ENCODE results near the gene CRTC3. TPM values are rescaled to one million over a fixed set of nuclear protein-coding genes. Genes with fewer than 3 reads are reported as not detected.

Gene CRTC3
- polyA plus RNA-seq, 1 donor: 28.5 TPM

DNA sequence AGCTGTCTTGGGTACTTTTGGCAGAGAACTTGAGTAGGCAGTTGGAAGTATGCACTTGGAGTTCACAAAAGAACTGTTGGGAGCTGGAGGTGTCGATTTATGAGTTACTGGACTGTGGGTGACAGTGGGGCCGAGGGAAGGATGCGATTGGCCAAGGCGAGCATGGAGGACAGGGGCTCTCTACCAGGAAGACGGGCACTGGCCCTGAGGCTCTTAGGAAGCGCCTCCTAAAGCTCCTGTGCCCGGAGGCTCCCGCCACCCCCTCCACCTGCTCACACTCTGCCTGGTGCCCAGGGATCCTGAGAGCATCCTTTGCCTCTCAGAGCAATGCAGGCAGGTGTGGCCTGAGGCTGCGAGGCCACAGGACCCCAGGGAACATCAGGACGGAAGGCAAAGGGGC, 69.0 kb downstream of the CRTC3 start:
- WGBS (ENCODE audit: insufficient coverage, low lambda C conversion rate): no CpG with 5 or more reads among the region's 10 CpGs
- Histone ChIP-seq H3K27me3 (ENCODE audit: control insufficient read depth, insufficient read depth, low read length) (no peaks in the 10 kb centered on the region), H3K9me3 (ENCODE audit: control insufficient read depth, low read depth, low read length) (no peaks in the 10 kb centered on the region), H3K27ac (ENCODE audit: low read length) (no peak overlapping the region), H3K4me1 (ENCODE audit: control insufficient read depth, insufficient read depth, low read length) (peaks cover 5% of the 10 kb centered on the region), H3K36me3 (ENCODE audit: control insufficient read depth, insufficient read depth, low read length) (peaks cover 42% of the 10 kb centered on the region), H3K4me3 (ENCODE audit: low read length) (no peak overlapping the region)
- no peak for DNase-seq

DNA sequence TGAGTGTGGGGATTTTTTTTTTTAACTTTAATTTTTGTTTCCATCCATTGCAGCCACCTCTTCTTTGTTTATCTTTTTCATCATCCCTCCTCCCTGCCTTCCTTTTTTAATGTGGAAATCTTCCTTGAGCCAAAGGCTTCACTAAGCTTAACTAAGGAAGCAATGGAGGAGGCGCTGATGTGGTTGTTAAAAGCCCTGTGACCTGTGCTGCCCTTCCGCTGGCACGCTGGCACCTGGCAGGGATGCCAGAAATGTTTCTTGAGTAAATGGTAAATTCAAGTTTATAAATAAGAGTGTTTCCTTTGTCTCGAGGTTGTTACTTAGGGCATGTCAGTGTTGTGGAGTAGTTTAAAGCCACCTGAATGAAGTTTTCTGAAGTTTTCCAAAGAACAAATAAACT, 69.4 kb downstream of the CRTC3 start:
- Histone ChIP-seq H3K4me3 (ENCODE audit: low read length) (no peak overlapping the region), H3K9me3 (ENCODE audit: control insufficient read depth, low read depth, low read length) (no peaks in the 10 kb centered on the region), H3K36me3 (ENCODE audit: control insufficient read depth, insufficient read depth, low read length) (peaks cover 39% of the 10 kb centered on the region), H3K27me3 (ENCODE audit: control insufficient read depth, insufficient read depth, low read length) (no peaks in the 10 kb centered on the region), H3K27ac (ENCODE audit: low read length) (no peak overlapping the region), H3K4me1 (ENCODE audit: control insufficient read depth, insufficient read depth, low read length) (peaks cover 5% of the 10 kb centered on the region)
- 88% methylated on average over 1 of the region's 4 CpGs for WGBS (ENCODE audit: insufficient coverage, low lambda C conversion rate)
- no peak for DNase-seq

DNA sequence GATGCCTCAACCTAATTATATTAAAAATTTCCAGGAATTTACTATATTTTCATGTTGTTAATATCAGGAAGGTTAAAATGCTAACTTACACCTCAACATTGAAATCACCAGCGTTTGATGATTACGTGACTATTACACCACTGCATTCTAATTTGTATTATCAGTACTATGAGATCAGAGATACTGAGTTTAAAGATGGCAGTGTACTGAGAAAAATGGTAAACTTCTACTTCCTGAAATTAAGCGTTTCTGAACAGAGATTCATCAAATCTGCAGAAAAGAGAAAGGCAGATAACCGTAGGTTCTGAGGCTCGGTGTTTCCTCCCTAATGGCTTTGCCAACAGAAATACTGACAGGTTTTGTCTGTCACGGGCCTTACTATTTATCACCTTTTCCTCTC, 69.9 kb downstream of the CRTC3 start:
- peaks cover 5% of the 10 kb centered on the region for H3K4me1 ChIP-seq (ENCODE audit: control insufficient read depth, insufficient read depth, low read length)
- 100% methylated on average over 1 of the region's 6 CpGs for WGBS (ENCODE audit: insufficient coverage, low lambda C conversion rate)
- DNase-seq: no peak
- no peak overlapping the region for H3K4me3 ChIP-seq (ENCODE audit: low read length)
- H3K36me3 ChIP-seq (ENCODE audit: control insufficient read depth, insufficient read depth, low read length): peaks cover 35% of the 10 kb centered on the region
- no peak overlapping the region for H3K27ac ChIP-seq (ENCODE audit: low read length)
- H3K27me3 ChIP-seq (ENCODE audit: control insufficient read depth, insufficient read depth, low read length): no peaks in the 10 kb centered on the region
- H3K9me3 ChIP-seq (ENCODE audit: control insufficient read depth, low read depth, low read length): no peaks in the 10 kb centered on the region

DNA sequence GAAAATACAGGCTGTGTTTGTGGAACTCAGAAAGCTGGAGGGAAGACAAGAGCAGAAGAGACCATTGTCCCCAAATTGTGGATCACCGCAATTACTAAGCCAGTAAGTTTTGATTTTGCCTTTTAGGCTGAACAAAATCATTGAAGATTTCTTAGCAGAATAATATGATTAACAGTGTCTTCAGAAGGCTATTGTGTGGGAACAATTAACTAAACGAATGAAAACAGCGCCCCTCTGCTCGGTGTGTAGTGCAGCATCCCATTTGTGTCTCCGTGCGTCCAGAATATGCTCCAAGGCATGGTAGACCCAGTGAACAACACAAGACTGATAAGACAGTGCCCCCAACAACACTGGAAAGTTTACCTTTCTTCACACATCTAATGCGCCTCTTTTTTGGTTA, 71.2 kb downstream of the CRTC3 start:
- DNase-seq: no peak
- Histone ChIP-seq H3K4me1 (ENCODE audit: control insufficient read depth, insufficient read depth, low read length) (peaks cover 5% of the 10 kb centered on the region), H3K4me3 (ENCODE audit: low read length) (no peak overlapping the region), H3K9me3 (ENCODE audit: control insufficient read depth, low read depth, low read length) (no peaks in the 10 kb centered on the region), H3K27me3 (ENCODE audit: control insufficient read depth, insufficient read depth, low read length) (no peaks in the 10 kb centered on the region), H3K36me3 (ENCODE audit: control insufficient read depth, insufficient read depth, low read length) (peaks cover 32% of the 10 kb centered on the region), H3K27ac (ENCODE audit: low read length) (no peak overlapping the region)
- no CpG with 5 or more reads among the region's 7 CpGs for WGBS (ENCODE audit: insufficient coverage, low lambda C conversion rate)

DNA sequence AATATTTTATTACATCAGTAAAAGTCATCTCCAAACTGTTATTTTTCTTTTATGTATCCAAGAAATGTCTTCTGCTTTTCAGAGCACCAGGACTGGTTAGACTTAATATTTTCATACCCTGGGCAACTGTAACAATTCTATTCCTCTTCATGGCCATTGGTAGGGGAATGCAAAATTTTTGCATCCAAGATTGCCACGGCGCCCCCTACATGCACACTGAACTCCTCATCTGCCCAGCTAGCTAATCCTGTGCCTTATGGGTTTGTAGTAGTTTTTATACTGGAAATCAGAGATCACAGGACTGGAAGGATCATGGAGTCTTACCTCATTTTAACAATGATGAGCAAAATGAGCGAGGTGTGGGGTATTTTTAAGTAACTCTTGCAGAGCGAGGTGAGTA, 74.2 kb downstream of the CRTC3 start:
- Histone ChIP-seq H3K36me3 (ENCODE audit: control insufficient read depth, insufficient read depth, low read length) (peaks cover 29% of the 10 kb centered on the region), H3K4me3 (ENCODE audit: low read length) (no peak overlapping the region), H3K4me1 (ENCODE audit: control insufficient read depth, insufficient read depth, low read length) (no peaks in the 10 kb centered on the region), H3K27ac (ENCODE audit: low read length) (no peak overlapping the region), H3K27me3 (ENCODE audit: control insufficient read depth, insufficient read depth, low read length) (no peaks in the 10 kb centered on the region), H3K9me3 (ENCODE audit: control insufficient read depth, low read depth, low read length) (no peaks in the 10 kb centered on the region)
- no CpG with 5 or more reads among the region's 4 CpGs for WGBS (ENCODE audit: insufficient coverage, low lambda C conversion rate)
- no peak for DNase-seq

DNA sequence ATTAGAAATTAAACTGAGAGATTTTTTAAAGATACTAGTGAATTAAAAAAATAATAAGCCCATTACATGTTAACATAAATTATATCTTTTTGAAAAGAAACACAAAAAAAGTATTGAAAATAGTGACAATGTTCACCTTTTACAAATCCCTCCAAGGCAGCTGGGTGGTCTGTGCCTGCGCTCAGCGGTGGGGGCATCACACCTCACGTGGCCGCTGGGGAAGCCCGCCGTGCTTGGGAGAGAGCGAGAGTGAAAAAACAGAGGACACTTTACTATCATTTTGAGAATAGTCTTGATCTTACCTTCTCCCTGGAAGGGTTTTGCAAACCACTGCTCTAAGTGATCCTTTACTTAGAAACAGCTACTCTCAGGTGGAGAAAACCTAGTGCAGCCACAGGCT, 76.9 kb downstream of the CRTC3 start:
- no CpG with 5 or more reads among the region's 7 CpGs for WGBS (ENCODE audit: insufficient coverage, low lambda C conversion rate)
- Histone ChIP-seq H3K36me3 (ENCODE audit: control insufficient read depth, insufficient read depth, low read length) (peaks cover 25% of the 10 kb centered on the region), H3K9me3 (ENCODE audit: control insufficient read depth, low read depth, low read length) (no peaks in the 10 kb centered on the region), H3K27ac (ENCODE audit: low read length) (no peak overlapping the region), H3K4me1 (ENCODE audit: control insufficient read depth, insufficient read depth, low read length) (peaks cover 7% of the 10 kb centered on the region), H3K27me3 (ENCODE audit: control insufficient read depth, insufficient read depth, low read length) (no peaks in the 10 kb centered on the region), H3K4me3 (ENCODE audit: low read length) (no peak overlapping the region)
- no peak for DNase-seq

DNA sequence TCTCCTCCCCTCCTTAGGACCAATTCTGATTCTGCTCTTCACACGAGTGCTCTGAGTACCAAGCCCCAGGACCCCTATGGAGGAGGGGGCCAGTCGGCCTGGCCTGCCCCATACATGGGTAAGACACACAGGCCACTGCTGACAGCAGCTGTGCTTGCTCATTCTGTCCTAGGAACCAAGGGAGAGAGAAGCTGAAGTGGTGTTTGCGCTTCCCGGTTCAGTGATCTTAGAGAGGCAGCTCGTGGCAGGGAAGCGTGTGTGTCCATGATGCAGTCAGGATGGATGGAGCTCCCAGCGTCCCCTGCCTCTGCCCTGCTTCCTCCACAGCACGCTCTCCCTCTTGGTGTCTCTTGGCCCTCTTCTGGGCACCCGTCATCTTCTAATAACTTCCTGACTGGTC, 77.6 kb downstream of the CRTC3 start:
- no peaks in the 10 kb centered on the region for H3K9me3 ChIP-seq (ENCODE audit: control insufficient read depth, low read depth, low read length)
- H3K36me3 ChIP-seq (ENCODE audit: control insufficient read depth, insufficient read depth, low read length): peaks cover 26% of the 10 kb centered on the region
- no peak overlapping the region for H3K4me3 ChIP-seq (ENCODE audit: low read length)
- peaks cover 7% of the 10 kb centered on the region for H3K4me1 ChIP-seq (ENCODE audit: control insufficient read depth, insufficient read depth, low read length)
- no peak for DNase-seq
- no peaks in the 10 kb centered on the region for H3K27me3 ChIP-seq (ENCODE audit: control insufficient read depth, insufficient read depth, low read length)
- WGBS (ENCODE audit: insufficient coverage, low lambda C conversion rate): no CpG with 5 or more reads among the region's 9 CpGs
- no peak overlapping the region for H3K27ac ChIP-seq (ENCODE audit: low read length)

DNA sequence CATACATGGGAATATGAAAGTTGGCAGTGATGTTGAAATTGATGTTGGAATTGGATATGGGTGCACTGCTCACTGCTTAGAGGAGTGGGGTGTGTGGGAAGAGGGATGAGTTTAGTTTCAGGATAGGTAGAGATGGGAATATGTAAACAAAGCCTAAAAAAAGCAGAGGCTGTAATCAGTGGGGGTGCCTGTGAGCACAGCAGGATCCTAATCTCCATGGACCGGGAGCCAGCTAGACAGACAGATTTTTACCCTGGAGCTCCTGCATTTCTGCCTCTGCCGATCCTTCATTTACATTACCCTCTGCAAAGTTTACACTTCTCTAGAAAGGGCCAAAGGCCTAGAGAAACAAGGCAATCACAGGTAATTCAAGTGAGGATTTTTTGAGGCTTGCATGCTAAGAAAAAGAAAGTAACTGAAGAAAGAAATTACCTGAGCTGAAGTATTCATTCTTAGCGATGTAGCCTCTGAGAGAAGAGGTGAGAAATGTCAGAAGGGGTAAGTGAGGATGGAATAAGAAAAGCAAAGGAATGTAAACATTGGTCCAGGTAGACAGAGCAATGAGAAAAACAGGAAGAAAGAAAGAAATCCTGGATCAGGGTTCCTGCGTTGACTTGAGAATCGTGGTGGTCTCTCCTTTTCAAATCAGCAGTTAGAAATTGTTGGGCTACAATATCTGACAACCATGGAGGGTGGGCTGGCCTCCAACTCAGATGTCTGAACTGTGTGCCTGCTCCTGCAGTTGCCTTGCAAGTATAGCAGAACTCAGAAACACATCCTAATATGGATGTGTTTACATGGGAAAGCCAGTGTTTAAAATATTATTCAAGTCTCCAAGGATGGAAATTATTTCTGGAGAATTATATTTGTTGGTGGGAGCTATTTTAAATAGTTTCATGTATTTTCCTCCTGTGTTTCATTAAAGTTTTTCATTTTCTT, 79.8 kb downstream of the CRTC3 start:
- 27% methylated on average over 2 of the region's 5 CpGs for WGBS (ENCODE audit: insufficient coverage, low lambda C conversion rate)
- Histone ChIP-seq H3K9me3 (ENCODE audit: control insufficient read depth, low read depth, low read length) (no peaks in the 10 kb centered on the region), H3K27ac (ENCODE audit: low read length) (peak overlapping the region; percentile 65), H3K4me1 (ENCODE audit: control insufficient read depth, insufficient read depth, low read length) (peaks cover 7% of the 10 kb centered on the region), H3K4me3 (ENCODE audit: low read length) (no peak overlapping the region), H3K36me3 (ENCODE audit: control insufficient read depth, insufficient read depth, low read length) (peaks cover 38% of the 10 kb centered on the region), H3K27me3 (ENCODE audit: control insufficient read depth, insufficient read depth, low read length) (no peaks in the 10 kb centered on the region)
- DNase-seq: peak; percentile 16 to 22

DNA sequence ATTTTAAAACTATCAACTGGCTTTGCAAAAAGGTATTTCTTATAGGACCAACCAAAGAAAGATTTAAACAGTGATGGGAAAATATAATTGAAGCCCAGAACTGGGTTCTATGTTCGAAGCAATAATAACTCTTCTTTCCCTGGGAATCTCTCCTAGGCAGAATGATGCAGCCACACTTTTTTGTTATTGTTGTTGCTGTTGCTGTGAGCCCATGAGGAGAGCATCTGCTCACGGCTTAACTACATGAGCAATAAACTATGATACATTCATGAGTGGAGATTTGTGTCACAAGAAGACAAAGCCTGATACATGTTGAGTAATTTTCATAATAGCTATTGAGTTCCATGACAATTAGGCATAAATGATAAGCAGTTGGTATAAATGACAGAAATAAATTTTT, 80.5 kb downstream of the CRTC3 start:
- Histone ChIP-seq H3K9me3 (ENCODE audit: control insufficient read depth, low read depth, low read length) (no peaks in the 10 kb centered on the region), H3K27me3 (ENCODE audit: control insufficient read depth, insufficient read depth, low read length) (no peaks in the 10 kb centered on the region), H3K36me3 (ENCODE audit: control insufficient read depth, insufficient read depth, low read length) (peaks cover 38% of the 10 kb centered on the region), H3K4me3 (ENCODE audit: low read length) (no peak overlapping the region), H3K4me1 (ENCODE audit: control insufficient read depth, insufficient read depth, low read length) (peaks cover 7% of the 10 kb centered on the region), H3K27ac (ENCODE audit: low read length) (peak overlapping the region; percentile 65)
- DNase-seq: peak; percentile 21 to 23
- WGBS (ENCODE audit: insufficient coverage, low lambda C conversion rate): 75% methylated on average over 1 of the region's 2 CpGs

DNA sequence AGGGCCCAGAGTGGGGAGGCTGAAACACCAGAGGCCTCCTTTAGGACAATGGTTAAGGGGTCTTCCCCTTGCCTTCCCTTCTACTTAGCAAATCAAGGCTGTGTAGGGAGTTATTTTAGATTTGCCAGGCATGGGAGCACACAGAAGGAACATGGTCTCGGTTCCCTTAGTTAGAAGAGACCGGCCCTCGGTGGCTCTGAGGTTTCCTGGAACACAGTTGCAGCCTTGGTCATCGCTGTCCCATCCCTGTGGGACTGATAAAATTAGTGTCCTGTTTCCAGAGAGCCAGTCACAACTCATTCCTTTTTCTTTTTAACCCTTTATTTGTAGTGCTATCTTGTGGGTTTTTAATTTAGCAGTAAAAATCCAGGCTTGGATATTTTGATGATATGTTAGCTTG, 81.4 kb downstream of the CRTC3 start:
- peak overlapping the region; percentile 65 for H3K27ac ChIP-seq (ENCODE audit: low read length)
- H3K36me3 ChIP-seq (ENCODE audit: control insufficient read depth, insufficient read depth, low read length): peaks cover 38% of the 10 kb centered on the region
- no peaks in the 10 kb centered on the region for H3K27me3 ChIP-seq (ENCODE audit: control insufficient read depth, insufficient read depth, low read length)
- H3K9me3 ChIP-seq (ENCODE audit: control insufficient read depth, low read depth, low read length): no peaks in the 10 kb centered on the region
- no CpG with 5 or more reads among the region's 4 CpGs for WGBS (ENCODE audit: insufficient coverage, low lambda C conversion rate)
- peaks cover 7% of the 10 kb centered on the region for H3K4me1 ChIP-seq (ENCODE audit: control insufficient read depth, insufficient read depth, low read length)
- DNase-seq: no peak
- H3K4me3 ChIP-seq (ENCODE audit: low read length): no peak overlapping the region

DNA sequence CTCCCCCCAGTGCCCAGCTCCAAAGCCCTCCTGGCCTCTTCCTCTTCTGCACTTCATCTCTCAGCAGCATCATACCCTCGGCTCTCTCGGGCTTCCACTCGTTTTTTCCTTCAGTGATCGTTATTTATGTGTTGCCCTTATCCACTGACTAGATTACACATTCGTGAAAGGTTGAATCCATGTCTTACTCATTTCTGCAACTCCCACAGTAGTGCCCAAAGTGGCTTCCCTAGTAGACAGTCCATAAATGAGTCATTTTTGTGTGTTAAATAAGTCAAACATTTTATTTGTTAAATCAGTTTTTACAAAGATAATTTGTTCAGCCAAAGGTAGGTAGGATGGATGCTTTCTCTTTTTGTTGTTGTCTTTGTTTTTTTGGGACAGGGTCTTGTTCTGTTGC, 87.4 kb downstream of the CRTC3 start:
- no peak overlapping the region for H3K4me3 ChIP-seq (ENCODE audit: low read length)
- peaks cover 57% of the 10 kb centered on the region for H3K36me3 ChIP-seq (ENCODE audit: control insufficient read depth, insufficient read depth, low read length)
- H3K27ac ChIP-seq (ENCODE audit: low read length): no peak overlapping the region
- no peaks in the 10 kb centered on the region for H3K4me1 ChIP-seq (ENCODE audit: control insufficient read depth, insufficient read depth, low read length)
- no peaks in the 10 kb centered on the region for H3K27me3 ChIP-seq (ENCODE audit: control insufficient read depth, insufficient read depth, low read length)
- no peak for DNase-seq
- WGBS (ENCODE audit: insufficient coverage, low lambda C conversion rate): 88% methylated on average over 4 of the region's 5 CpGs
- H3K9me3 ChIP-seq (ENCODE audit: control insufficient read depth, low read depth, low read length): no peaks in the 10 kb centered on the region

Measured in large intestine (tissue), 3 donors.